ENCODE data around the gene ILDR1.
"Not testable (repeated sequence)": the region's sequence is repeated elsewhere in the genome, so short reads cannot be mapped to it uniquely, and the experiment has no call there.

ILDR1 gene

DNA sequence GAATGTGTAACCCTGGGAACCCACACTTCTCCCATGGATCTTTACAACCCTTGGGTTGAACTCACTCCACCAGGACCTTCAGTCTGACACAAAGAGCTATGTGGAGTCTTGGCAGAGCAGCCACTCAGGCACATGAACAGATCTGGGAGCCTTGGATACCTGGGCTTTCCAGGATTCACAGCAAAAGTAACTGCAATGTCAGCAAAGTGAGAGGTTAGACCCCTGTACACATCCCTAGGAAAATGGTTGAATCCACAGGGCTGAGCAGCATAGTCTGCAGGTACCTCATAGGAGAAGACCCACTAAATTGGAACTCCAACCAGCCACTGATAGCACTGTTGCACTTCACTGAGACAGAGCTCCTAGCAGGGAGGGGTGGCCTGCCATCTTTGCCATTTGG is 59.6 kb downstream of the ILDR1 start:
- DNase-seq (ENCODE audit: low read depth) = no peak

DNA sequence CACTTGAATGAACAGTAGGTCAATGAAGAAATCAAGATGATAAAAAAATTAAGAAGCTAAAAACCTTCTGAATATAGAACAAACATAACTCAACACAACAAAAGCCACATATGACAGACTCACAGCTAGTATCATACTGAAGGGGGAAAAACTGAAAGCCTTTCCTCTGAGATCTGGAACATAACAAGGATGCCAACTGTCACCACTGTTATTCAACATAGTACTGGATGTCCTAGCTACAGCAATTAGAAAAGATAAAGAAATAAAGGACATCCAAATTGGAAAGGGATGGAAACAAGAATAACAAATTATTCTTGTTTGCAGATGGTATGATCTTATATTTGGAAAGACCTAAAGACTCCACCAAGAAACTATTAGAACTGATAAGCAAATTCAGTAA is 60.8 kb downstream of the ILDR1 start:
- H3K4me3 ChIP-seq (ENCODE audit: low read depth, low read length) = no peak overlapping the region
- DNase-seq (ENCODE audit: low read depth) = no peak

More for the DNA sequence above, 59.6 kb downstream of the ILDR1 start:
- H3K4me3 ChIP-seq (ENCODE audit: low read depth, low read length) = no peak overlapping the region

DNA sequence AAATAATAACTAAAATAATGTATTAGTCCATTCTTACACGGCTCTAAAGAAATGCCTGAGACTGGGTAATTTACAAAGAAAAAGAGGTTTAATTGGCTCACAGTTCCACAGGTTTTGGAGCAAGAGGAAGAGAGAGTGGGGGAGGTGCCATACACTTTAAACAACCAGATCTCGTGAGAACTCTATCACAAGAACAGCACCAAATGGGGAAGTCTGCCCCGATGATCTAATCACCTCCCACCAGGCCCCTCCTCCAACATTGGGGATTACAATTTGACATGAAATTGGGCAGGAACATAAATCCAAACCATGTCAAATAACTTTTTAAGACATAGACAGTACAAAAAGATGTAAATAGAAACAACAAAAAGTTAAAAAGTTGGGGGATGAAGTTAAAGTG is 63.2 kb downstream of the ILDR1 start:
- H3K4me3 ChIP-seq (ENCODE audit: low read depth, low read length) = no peak overlapping the region
- DNase-seq (ENCODE audit: low read depth) = no peak

DNA sequence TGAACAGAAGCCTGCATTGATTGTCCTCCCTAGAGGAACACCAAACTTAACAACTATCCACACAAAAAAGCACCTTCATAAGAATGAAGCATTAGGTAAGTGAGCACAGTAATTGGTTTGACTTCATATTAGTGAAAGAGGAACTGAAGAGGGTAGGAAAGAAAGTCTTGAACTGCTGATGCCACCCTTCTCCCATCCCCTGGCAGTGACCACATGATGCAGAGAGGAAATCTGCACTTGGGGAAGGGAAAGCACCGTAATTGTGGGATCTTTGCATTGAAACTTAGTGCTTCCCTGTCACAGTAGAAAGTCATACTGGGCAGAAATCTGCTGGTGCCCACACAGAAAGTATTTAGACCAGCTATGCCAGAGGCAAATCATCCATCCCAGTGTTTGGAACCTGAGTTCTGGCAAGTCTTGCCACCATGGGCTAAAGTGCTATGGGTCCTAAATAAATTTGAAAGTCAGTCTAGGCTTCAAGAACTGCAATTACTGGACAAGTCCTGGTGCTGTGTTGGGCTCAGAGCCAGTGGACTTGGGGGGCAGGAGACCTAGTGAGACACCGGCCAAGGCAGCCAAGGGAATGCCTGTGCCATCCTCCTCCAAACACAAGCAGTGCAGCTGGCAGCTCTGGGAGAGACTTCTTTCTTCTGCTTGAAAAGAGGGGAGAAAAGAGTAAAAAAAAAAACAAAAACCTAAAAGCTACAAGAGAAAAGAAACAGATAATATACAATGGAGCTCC is 64.2 kb downstream of the ILDR1 start:
- no peak for DNase-seq (ENCODE audit: low read depth)
- H3K4me3 ChIP-seq (ENCODE audit: low read depth, low read length) = no peak overlapping the region

DNA sequence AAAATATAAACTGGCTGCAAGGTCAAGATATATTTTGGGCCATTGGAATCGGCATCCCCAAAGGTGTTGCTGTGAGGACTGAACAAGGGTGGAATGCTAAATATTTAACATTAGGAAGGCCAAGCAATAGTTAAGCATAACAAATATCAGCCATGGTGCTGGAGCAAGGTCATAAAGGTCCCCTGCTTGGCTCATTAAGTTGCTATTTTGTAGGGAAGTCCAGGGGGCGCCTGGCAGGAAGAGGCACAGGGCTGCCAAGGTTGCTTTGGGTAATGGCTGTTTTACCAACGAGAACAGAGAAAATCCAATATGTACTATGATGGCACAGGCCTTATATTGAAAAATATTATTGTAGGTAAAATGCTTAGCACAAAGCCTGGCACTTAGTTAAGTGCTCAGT is 65.7 kb downstream of the ILDR1 start:
- no peak for DNase-seq (ENCODE audit: low read depth)
- H3K4me3 ChIP-seq (ENCODE audit: low read depth, low read length) = no peak overlapping the region

DNA sequence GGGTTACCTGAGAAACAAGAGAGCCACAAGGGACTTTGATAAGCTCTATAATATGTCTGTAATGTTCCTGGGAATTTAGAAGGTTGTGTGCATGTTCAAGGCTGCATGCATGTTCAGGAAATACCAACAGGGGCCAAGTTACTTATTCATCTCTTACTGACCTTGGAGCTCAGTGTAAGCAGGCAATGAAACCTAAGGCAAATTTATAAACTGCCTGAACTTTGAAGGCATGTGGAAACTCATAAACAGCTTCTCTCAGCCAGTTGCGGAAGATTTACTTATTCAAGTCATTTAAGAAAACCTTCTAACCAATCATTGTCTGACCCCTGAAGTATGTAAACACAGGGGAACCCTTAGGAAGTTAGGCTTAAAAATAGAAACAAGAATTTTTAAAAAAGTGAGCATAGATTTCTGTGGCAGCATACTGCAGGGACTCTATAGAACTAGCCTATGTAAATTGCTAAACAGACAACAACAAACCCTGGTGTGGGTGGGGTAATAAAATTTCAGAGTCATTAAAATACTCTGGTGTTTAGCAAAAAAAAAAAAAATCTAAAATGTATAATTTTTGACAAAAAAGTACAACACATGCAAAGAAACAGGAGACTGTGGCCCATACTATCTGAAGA is 70.6 kb downstream of the ILDR1 start:
- DNase-seq (ENCODE audit: low read depth) = no peak
- no peak overlapping the region for H3K4me3 ChIP-seq (ENCODE audit: low read depth, low read length)

DNA sequence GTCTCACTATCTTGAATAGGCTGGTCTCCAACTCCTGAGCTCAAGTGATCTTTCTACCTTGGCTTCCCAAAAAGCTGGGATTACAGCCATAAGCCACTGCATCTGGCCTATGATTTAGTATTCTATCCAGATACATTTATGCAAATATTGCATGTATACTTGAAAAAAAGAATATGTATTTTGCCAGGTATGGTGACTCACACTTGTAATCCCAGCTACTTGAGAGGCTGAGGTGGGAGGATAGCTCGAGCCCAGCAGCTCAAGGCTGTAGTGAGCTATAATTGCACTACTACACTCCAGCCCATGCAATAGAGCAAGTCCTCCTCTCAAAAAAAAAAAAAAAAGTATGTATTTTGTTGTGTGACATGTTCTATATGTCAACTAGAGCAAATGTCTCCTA is 73.4 kb downstream of the ILDR1 start:
- no peak for DNase-seq (ENCODE audit: low read depth)
- H3K4me3 ChIP-seq (ENCODE audit: low read depth, low read length) = no peak overlapping the region

DNA sequence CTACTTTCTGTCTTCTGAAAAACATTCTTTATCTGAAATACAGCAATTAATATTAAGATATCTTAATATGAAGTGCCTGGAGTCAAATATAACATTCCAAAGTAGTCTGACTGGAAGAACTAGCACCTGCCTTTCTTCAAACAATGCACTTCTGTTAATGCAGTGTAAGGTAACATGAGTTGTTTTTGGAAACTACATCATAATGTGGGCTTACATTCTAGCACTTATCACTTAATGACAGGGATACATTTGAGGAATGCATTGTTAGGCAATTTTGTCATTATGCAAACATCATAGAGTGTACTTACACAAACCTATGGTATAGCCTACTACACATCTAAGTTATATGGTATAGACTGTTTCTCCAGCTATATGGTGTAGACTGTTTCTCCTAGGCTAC is 78.6 kb downstream of the ILDR1 start:
- no peak overlapping the region for H3K4me3 ChIP-seq (ENCODE audit: low read depth, low read length)
- no peak for DNase-seq (ENCODE audit: low read depth)

DNA sequence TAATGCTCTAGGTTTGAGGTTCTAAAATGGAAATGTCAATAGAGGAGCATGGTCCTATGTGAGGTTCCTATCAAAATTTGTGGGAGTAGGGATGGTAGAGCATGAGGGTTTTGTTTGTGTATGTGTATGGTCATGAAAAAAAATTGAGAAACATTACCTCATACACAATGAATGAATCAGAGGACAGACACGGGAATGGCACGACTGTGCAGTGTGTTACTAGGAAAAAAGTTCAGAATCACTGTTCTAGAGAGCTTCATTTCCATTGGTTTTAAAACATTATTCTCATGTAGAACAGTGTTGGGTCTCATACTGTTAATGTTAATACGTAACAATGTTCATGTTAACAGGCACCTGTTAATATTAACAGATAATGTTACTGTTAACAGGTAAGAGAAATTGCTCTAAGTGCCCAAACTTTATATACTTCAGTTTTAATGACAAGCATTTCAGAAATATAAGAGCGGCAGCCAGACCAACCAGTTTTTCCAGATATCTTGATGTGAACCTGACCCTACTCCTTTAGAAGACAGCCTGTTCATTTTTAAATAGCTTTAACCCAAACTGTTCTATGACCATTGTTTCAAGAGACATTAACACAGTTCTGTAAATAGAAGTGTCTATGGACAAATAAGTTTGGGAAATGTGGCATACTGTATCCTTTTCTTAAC is 79.8 kb downstream of the ILDR1 start:
- no peak overlapping the region for H3K4me3 ChIP-seq (ENCODE audit: low read depth, low read length)
- DNase-seq (ENCODE audit: low read depth) = no peak

DNA sequence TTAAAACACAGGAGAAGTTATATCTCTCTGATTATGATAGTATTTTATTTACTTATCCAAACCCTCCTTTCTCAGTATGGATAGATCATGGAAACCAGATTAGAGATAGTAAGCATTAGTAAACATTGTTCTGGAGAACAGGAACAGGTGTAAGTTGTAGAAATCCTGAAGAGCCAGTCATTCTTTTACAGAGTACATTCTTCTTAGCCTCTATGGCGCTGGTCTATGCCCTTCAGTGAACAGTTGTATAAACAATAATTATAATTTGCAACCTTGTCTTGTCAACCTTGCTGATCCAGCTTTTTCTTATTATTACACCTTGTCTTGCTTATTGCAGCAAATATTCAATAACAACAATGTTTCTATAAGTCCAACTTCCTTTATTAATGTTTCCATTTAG is 80.5 kb downstream of the ILDR1 start:
- no peak overlapping the region for H3K4me3 ChIP-seq (ENCODE audit: low read depth, low read length)
- no peak for DNase-seq (ENCODE audit: low read depth)

DNA sequence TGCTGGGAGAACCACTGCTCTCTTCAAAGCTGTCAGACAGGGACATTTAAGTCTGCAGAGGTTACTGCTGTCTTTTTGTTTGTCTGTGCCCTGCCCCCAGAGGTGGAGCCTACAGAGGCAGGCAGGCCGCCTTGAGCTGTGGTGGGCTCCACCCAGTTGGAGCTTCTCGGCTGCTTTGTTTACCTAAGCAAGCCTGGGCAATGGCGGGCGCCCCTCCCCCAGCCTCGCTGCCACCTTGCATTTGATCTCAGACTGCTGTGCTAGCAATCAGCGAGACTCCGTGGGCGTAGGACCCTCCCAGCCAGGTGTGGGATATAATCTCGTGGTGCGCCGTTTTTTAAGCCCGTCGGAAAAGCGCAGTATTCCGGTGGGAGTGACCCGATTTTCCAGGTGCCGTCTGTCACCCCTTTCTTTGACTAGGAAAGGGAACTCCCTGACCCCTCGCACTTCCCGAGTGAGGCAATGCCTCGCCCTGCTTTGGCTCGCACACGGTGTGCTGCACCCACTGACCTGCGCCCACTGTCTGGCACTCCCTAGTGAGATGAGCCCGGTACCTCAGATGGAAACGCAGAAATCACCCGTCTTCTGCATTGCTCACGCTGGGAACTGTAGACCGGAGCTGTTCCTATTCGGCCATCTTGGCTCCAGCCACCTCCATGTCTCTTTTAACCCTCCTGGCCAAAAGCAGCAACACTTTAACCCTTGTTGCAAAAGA is 83.7 kb downstream of the ILDR1 start:
- DNase-seq (ENCODE audit: low read depth); H3K4me3 ChIP-seq (ENCODE audit: low read depth, low read length): not testable (repeated sequence)
